ENCODE results near the gene SPTA1.

SPTA1 gene

GRCh38 chr1:158570480-158570879, 116.0 kb downstream of the SPTA1 start, which contains the start of gene OR6P1:
Gene OR6P1, minus strand, starts transcription at chr1:158570580. Its CDS starts 6,976 bp downstream, at chr1:158563604.
- no peak for DNase-seq

- DNase-seq, result no peak
Measured at GRCh38 chr1:158564608-158565007, 121.9 kb downstream of the SPTA1 start.

- DNase-seq, result no peak
Measured at GRCh38 chr1:158563853-158564252, 122.7 kb downstream of the SPTA1 start.

Measured in fibroblast of skin of abdomen (primary cell).